ENCODE measurements around the gene STK32C. TPM values are rescaled to one million over a fixed set of nuclear protein-coding genes. Genes with fewer than 3 reads are reported as not detected.

The STK32C gene
- total RNA-seq, 1 experiment from 2014 or later = 13.9 TPM

DNA sequence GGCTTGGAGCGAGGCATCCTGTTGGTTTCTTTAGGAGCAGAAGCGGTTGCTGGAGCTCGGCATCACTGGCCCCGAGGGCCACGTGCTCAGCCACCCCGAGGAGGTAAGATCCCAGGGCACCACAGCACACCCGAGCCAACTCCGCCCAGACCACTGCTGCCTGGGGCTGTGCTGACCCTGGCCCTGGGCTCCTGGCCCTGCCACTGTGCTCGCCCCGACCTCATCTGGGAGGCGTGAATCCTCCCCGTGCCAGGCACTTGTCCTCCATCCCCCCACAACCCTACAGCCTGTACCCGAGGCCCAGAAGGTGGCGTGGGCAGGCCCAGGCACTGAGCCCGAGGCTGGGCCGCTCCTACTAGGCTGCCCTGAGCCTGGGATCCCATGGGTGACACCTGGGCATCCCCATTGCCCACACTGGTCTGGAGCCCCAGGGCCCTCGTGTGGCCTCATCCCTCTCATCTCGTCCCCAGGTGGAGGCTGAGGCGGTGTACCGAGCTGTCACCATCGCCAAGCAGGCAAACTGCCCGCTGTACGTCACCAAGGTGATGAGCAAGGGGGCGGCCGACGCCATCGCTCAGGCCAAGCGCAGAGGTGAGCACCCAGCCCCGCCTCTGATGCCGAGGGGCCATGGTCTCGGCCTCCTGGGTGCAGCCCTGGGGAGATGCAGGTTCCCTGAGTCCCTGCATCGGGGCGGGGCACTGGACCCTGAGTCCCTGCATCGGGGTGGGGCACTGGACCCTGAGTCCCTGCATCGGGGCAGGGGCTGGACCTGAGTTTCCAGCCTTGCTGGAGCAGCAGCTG lies 109.2 kb downstream of the STK32C start:
- Histone ChIP-seq H3K27ac (no peak overlapping the region), H3K36me3 (ENCODE audit: low read depth) (no peaks in the 10 kb centered on the region), H3K9me3 (ENCODE audit: insufficient read depth, low read depth) (no peaks in the 10 kb centered on the region), H4K20me1 (ENCODE audit: insufficient read depth) (no peaks in the 10 kb centered on the region), H3K4me2 (no peak overlapping the region), H3F3A (ENCODE audit: insufficient read depth, low read depth) (no peaks in the 10 kb centered on the region), H3K79me2 (ENCODE audit: low read depth) (no peaks in the 10 kb centered on the region), H3K9me2 (ENCODE audit: insufficient read depth) (no peaks in the 10 kb centered on the region), H3K27me3 (ENCODE audit: insufficient read depth, low read depth) (no peaks in the 10 kb centered on the region), H3K4me3 (no peak overlapping the region), H3K4me1 (replicated peaks; ENCODE audit: insufficient read depth) (no peaks in the 10 kb centered on the region), H2AFZ (no peak overlapping the region)
- ChIA-PET POLR2A (ENCODE audit: unreplicated experiment) (no interaction called here), CTCF (no interaction called here)
- intact Hi-C loops (cut with micrococcal nuclease; ENCODE audit: unreplicated experiment) = no loop called here
- TF ChIP-seq, protein P1, sequence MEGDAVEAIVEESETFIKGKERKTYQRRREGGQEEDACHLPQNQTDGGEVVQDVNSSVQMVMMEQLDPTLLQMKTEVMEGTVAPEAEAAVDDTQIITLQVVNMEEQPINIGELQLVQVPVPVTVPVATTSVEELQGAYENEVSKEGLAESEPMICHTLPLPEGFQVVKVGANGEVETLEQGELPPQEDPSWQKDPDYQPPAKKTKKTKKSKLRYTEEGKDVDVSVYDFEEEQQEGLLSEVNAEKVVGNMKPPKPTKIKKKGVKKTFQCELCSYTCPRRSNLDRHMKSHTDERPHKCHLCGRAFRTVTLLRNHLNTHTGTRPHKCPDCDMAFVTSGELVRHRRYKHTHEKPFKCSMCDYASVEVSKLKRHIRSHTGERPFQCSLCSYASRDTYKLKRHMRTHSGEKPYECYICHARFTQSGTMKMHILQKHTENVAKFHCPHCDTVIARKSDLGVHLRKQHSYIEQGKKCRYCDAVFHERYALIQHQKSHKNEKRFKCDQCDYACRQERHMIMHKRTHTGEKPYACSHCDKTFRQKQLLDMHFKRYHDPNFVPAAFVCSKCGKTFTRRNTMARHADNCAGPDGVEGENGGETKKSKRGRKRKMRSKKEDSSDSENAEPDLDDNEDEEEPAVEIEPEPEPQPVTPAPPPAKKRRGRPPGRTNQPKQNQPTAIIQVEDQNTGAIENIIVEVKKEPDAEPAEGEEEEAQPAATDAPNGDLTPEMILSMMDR (conservative IDR thresholded peaks at IDR 0.05) = no peak
- no TSS peak for BruUV-seq (replicated peaks)
- no peak for DNase-seq

DNA sequence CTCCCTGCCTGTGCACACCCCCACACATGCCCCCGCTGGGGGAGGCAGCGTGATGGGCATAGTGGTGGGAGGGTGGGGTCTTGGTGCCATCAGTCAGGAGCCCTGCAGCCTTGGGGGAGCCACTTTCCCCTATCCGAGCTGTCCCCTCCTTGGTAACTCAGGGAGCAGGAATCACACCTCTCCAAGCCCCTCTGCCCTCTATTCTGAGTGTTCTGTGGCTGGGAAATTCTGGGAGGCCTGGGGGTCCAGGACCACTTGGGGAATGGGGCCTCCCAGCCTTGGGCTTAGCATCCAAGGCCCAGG lies 109.7 kb downstream of the STK32C start:
- POLR2A ChIA-PET (ENCODE audit: unreplicated experiment) = no interaction called here
- CTCF ChIA-PET = no interaction called here
- no TSS peak for BruUV-seq (replicated peaks)

GRCh38 chr10:132197271-132198067 lies 110.3 kb downstream of the STK32C start:
- DNase-seq = no peak
- TF ChIP-seq EZH2 (IDR thresholded peaks at IDR 0.05; ENCODE audit: low read depth) = no peak
- TF ChIP-seq, protein P1 (conservative IDR thresholded peaks at IDR 0.05) = no peak
- Histone ChIP-seq H3K4me2 (no peak overlapping the region), H3K27ac (no peak overlapping the region), H3K4me1 (replicated peaks; ENCODE audit: insufficient read depth) (no peaks in the 10 kb centered on the region), H2AFZ (no peak overlapping the region), H3K9me2 (ENCODE audit: insufficient read depth) (no peaks in the 10 kb centered on the region), H3K9me3 (ENCODE audit: insufficient read depth, low read depth) (no peaks in the 10 kb centered on the region), H3K36me3 (ENCODE audit: low read depth) (no peaks in the 10 kb centered on the region), H3K79me2 (ENCODE audit: low read depth) (no peaks in the 10 kb centered on the region), H4K20me1 (ENCODE audit: insufficient read depth) (no peaks in the 10 kb centered on the region), H3K4me3 (no peak overlapping the region), H3F3A (ENCODE audit: insufficient read depth, low read depth) (no peaks in the 10 kb centered on the region), H3K27me3 (ENCODE audit: insufficient read depth, low read depth) (no peaks in the 10 kb centered on the region)
- BruUV-seq (replicated peaks) = no TSS peak
- intact Hi-C loops (cut with micrococcal nuclease; ENCODE audit: unreplicated experiment) = no loop called here
- ChIA-PET POLR2A (ENCODE audit: unreplicated experiment) (no interaction called here), CTCF (no interaction called here)

More for the DNA sequence above, 109.7 kb downstream of the STK32C start:
- DNase-seq = no peak
- H3K36me3 ChIP-seq (ENCODE audit: low read depth) = no peaks in the 10 kb centered on the region
- no peaks in the 10 kb centered on the region for H3K9me2 ChIP-seq (ENCODE audit: insufficient read depth)
- H3K4me1 ChIP-seq (replicated peaks; ENCODE audit: insufficient read depth) = no peaks in the 10 kb centered on the region
- no peak overlapping the region for H2AFZ ChIP-seq
- no peaks in the 10 kb centered on the region for H3K79me2 ChIP-seq (ENCODE audit: low read depth)
- H3K4me2 ChIP-seq = no peak overlapping the region
- no peaks in the 10 kb centered on the region for H3K9me3 ChIP-seq (ENCODE audit: insufficient read depth, low read depth)
- H3K27ac ChIP-seq = no peak overlapping the region
- no peaks in the 10 kb centered on the region for H4K20me1 ChIP-seq (ENCODE audit: insufficient read depth)
- H3K4me3 ChIP-seq = no peak overlapping the region
- TF ChIP-seq, protein P1 (conservative IDR thresholded peaks at IDR 0.05) = no peak
- TF ChIP-seq EZH2 (IDR thresholded peaks at IDR 0.05; ENCODE audit: low read depth) = no peak
- no peaks in the 10 kb centered on the region for H3F3A ChIP-seq (ENCODE audit: insufficient read depth, low read depth)
- H3K27me3 ChIP-seq (ENCODE audit: insufficient read depth, low read depth) = no peaks in the 10 kb centered on the region
- intact Hi-C loops (cut with micrococcal nuclease; ENCODE audit: unreplicated experiment) = no loop called here
